ENCODE results near the gene SFN.

SFN gene

DNA sequence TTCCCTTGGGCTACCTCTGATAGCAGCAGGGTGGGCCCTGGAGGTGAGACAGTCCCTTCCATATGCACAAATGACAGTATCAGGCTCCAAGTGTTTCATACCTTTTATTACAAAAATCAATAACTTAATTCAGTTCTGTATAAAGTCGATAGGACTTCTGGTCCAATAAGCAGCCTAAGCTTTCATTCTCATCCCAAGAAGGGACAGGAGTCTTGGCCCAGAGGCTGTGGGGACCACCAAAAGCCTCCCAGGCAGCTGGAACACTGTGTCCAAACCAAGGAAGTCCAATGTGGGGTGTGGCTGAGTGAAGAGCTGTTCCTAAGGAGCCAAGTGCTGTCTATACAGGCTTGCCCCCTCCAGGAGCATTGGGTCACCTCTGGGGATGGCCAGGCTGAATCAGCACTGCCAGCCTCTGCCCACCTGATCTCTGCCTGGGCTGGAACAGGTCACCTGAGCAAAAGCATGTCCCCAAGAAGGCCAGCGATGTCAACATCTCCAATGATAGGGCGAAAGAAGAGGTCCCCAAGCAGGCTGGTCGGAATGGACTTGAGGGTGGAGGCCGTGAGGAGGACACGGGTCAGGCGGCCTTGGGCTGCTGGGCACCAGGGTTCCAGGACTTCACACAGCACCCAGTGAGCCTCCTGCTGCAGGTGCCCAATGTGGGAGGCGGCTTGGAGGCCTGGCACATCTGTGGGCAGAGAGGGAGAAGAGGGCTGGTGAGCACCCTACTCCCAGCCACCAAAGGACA is 48.6 kb downstream of the SFN start:
- TF ChIP-seq POLR2AphosphoS5 (IDR thresholded peaks at IDR 0.05; ENCODE audit: low read depth) (no peak), SPI1 (IDR thresholded peaks at IDR 0.05; ENCODE audit: borderline replicate concordance, low read depth) (no peak)
- TF ChIP-seq, protein P1, sequence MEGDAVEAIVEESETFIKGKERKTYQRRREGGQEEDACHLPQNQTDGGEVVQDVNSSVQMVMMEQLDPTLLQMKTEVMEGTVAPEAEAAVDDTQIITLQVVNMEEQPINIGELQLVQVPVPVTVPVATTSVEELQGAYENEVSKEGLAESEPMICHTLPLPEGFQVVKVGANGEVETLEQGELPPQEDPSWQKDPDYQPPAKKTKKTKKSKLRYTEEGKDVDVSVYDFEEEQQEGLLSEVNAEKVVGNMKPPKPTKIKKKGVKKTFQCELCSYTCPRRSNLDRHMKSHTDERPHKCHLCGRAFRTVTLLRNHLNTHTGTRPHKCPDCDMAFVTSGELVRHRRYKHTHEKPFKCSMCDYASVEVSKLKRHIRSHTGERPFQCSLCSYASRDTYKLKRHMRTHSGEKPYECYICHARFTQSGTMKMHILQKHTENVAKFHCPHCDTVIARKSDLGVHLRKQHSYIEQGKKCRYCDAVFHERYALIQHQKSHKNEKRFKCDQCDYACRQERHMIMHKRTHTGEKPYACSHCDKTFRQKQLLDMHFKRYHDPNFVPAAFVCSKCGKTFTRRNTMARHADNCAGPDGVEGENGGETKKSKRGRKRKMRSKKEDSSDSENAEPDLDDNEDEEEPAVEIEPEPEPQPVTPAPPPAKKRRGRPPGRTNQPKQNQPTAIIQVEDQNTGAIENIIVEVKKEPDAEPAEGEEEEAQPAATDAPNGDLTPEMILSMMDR (IDR thresholded peaks at IDR 0.05; ENCODE audit: insufficient read depth, low read length), result no peak
- Histone ChIP-seq H3K27me3 (ENCODE audit: insufficient read depth, poor library complexity, severe bottlenecking) (no peaks in the 10 kb centered on the region), H3K27ac (replicated peaks) (no peak overlapping the region), H3K4me3 (replicated peaks; ENCODE audit: insufficient read depth, low read length) (no peak overlapping the region)
- DNase-seq (ENCODE audit: low read depth in 1 of 2, low spot score in 1 of 2), result no peak

DNA sequence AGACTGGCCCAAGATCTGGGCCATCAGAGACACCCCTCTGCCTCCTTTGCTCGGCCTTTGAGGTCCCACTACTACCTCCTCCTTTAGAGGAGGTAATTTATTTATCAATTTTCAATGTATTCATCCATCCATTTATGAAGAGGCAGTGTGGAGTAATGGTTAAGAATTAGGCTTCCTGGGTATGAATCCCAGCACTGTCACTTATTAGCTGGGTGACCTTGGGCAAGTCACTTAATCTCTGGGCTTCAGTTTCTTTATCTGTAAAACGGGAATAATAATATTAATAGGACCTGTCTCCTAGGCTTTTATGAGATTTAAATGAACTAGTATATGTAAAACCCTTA is 49.2 kb downstream of the SFN start:
- TF ChIP-seq, protein P2, sequence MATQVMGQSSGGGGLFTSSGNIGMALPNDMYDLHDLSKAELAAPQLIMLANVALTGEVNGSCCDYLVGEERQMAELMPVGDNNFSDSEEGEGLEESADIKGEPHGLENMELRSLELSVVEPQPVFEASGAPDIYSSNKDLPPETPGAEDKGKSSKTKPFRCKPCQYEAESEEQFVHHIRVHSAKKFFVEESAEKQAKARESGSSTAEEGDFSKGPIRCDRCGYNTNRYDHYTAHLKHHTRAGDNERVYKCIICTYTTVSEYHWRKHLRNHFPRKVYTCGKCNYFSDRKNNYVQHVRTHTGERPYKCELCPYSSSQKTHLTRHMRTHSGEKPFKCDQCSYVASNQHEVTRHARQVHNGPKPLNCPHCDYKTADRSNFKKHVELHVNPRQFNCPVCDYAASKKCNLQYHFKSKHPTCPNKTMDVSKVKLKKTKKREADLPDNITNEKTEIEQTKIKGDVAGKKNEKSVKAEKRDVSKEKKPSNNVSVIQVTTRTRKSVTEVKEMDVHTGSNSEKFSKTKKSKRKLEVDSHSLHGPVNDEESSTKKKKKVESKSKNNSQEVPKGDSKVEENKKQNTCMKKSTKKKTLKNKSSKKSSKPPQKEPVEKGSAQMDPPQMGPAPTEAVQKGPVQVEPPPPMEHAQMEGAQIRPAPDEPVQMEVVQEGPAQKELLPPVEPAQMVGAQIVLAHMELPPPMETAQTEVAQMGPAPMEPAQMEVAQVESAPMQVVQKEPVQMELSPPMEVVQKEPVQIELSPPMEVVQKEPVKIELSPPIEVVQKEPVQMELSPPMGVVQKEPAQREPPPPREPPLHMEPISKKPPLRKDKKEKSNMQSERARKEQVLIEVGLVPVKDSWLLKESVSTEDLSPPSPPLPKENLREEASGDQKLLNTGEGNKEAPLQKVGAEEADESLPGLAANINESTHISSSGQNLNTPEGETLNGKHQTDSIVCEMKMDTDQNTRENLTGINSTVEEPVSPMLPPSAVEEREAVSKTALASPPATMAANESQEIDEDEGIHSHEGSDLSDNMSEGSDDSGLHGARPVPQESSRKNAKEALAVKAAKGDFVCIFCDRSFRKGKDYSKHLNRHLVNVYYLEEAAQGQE (IDR thresholded peaks at IDR 0.05; ENCODE audit: insufficient replicate concordance, low read depth), result no peak
- TF ChIP-seq, protein P1 (IDR thresholded peaks at IDR 0.05; ENCODE audit: insufficient read depth, low read length), result no peak
- TF ChIP-seq SPI1 (IDR thresholded peaks at IDR 0.05; ENCODE audit: borderline replicate concordance, low read depth) (no peak), GABPA (IDR thresholded peaks at IDR 0.05; ENCODE audit: low read depth) (no peak)
- Histone ChIP-seq H3K27ac (replicated peaks) (no peak overlapping the region), H3K4me3 (replicated peaks; ENCODE audit: insufficient read depth, low read length) (no peak overlapping the region), H3K27me3 (ENCODE audit: insufficient read depth, poor library complexity, severe bottlenecking) (no peaks in the 10 kb centered on the region)
- DNase-seq (ENCODE audit: low read depth in 1 of 2, low spot score in 1 of 2), result no peak

DNA sequence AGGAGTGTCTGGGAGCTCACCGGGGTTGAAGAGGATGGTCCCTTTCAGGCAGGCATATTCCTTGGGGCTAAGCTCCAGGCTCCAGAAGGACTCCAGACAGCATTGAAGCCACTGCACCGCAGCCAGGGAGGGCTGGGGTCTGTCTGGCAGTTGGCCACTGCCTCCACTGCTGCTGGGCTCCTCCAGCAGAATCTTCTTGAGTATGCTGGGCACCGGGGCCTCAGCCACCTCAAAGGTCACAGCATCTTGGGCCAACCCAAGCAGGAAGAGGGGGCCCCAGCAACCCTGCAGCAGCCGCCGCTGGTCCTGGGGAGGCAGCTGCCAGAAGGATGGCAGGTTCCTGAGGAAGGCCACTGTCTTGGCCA is 50.4 kb downstream of the SFN start:
- Histone ChIP-seq H3K27ac (replicated peaks) (no peak overlapping the region), H3K27me3 (ENCODE audit: insufficient read depth, poor library complexity, severe bottlenecking) (no peaks in the 10 kb centered on the region), H3K4me3 (replicated peaks; ENCODE audit: insufficient read depth, low read length) (no peak overlapping the region)
- no peak for DNase-seq (ENCODE audit: low read depth in 1 of 2, low spot score in 1 of 2)
- TF ChIP-seq POLR2AphosphoS5 (IDR thresholded peaks at IDR 0.05; ENCODE audit: low read depth), result no peak
- no peak for TF ChIP-seq GABPA (IDR thresholded peaks at IDR 0.05; ENCODE audit: low read depth)
- TF ChIP-seq, protein P2 (IDR thresholded peaks at IDR 0.05; ENCODE audit: insufficient replicate concordance, low read depth), result no peak
- TF ChIP-seq, protein P1 (IDR thresholded peaks at IDR 0.05; ENCODE audit: insufficient read depth, low read length), result no peak
- TF ChIP-seq SPI1 (IDR thresholded peaks at IDR 0.05; ENCODE audit: borderline replicate concordance, low read depth), result no peak

All from HL-60 (cell line).